T-helper 17 cell (primary cell): ENCODE data around the gene ECT2. TPM values are rescaled to one million over a fixed set of nuclear protein-coding genes. Genes with fewer than 3 reads are reported as not detected.
"Not testable (repeated sequence)": the region's sequence is repeated elsewhere in the genome, so short reads cannot be mapped to it uniquely, and the experiment has no call there.

Experiments
- ATAC-seq: fragments of 150-1000 bp; cut with Tn5 transposase; 2 replicates; pipeline ENCODE4 v1.10.0; 2021; ENCODE audit warnings: mild to moderate bottlenecking, moderate library complexity
- DNase-seq, 3 donors: peaks; one replicate each; pipeline versions ENCODE4 v3.0.0 to v3.0.0-alpha.2; 2020 to 2021
- H3K9me3 ChIP-seq: one replicate; pipeline ENCODE4 v1.7.0; 2013; ENCODE audit warnings: low read length, mild to moderate bottlenecking; ENCODE audit not compliant: control insufficient read depth, poor library complexity, severe bottlenecking
- H3K27ac Mint-ChIP-seq: one replicate; pipeline ENCODE4 v1.8.0; 2022; ENCODE audit warnings: mild to moderate bottlenecking, moderate library complexity, mixed read lengths
- H3K27me3 Mint-ChIP-seq: one replicate; pipeline ENCODE4 v1.8.0; 2022; ENCODE audit warnings: mixed read lengths
- H3K36me3 Mint-ChIP-seq: one replicate; pipeline ENCODE4 v1.8.0; 2022; ENCODE audit warnings: low read depth, mixed read lengths
- H3K4me1 Mint-ChIP-seq: one replicate; pipeline ENCODE4 v1.8.0; 2022; ENCODE audit warnings: mild to moderate bottlenecking, mixed read lengths
- H3K4me3 Mint-ChIP-seq: one replicate; pipeline ENCODE4 v1.8.0; 2022; ENCODE audit warnings: mild to moderate bottlenecking, moderate library complexity, mixed read lengths
- total RNA-seq, 4 donors: library from RNA in 2 of 4; stranded (reverse) in 2 of 4; gene quantifications; one replicate each; pipeline ENCODE4 v1.2.3 and lab custom pipeline; 2022 to 2026

Gene ECT2
- total RNA-seq, 2 donors from 2014 or later = 2.2 to 2.3 TPM

DNA sequence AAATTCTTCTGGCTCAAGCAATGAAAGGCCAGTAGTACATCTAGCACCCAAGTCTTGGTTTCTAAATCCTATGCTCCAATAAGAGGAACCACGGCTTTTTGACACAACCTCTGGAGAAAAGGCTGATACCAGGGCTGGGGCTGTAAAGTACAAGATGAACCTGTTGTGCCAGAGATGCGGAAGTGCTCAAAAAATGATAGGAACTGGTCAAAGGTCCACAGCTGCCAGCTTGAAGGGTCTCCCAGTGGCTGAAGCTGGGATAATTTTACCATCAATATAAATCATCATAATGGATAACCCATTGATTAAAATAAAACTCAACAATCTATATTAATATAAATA lies 39.1 kb upstream of the ECT2 start:
- H3K9me3 ChIP-seq = no peaks in the 10 kb centered on the region
- ATAC-seq (no peak), DNase-seq (no peak)
- Mint-ChIP-seq H3K27ac (peak overlapping the region; percentile 90), H3K4me3 (peak overlapping the region; percentile 95), H3K4me1 (peaks cover 13% of the 10 kb centered on the region), H3K36me3 (peaks cover 2% of the 10 kb centered on the region), H3K27me3 (no peaks in the 10 kb centered on the region)

DNA sequence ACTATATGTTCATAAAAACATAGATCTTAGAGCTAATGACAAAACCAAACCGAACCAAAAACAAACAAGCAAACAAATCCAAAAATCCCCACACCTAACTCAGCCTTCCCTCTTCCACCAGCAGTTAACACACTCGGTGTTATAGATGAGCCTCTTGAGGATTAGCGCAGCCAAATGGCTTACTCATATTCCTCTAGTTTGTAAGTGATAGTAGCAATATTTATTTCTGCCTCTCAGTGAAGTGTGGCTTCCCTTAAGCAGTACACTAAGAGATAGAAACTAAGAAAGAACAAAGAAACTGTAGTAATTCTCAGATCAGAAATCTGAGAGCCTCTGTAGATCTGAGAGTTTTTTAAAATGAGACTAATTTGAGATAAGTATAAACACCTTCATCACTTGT lies 37.2 kb upstream of the ECT2 start:
- Mint-ChIP-seq H3K4me1 (peaks cover 10% of the 10 kb centered on the region), H3K4me3 (no peak overlapping the region), H3K36me3 (no peaks in the 10 kb centered on the region), H3K27me3 (no peaks in the 10 kb centered on the region), H3K27ac (no peak overlapping the region)
- no peaks in the 10 kb centered on the region for H3K9me3 ChIP-seq
- ATAC-seq (no peak), DNase-seq (no peak)

- no peaks in the 10 kb centered on the region for H3K9me3 ChIP-seq
- peaks cover 3% of the 10 kb centered on the region for H3K36me3 Mint-ChIP-seq
- ATAC-seq = no peak
- peaks cover 8% of the 10 kb centered on the region for H3K27me3 Mint-ChIP-seq
- no peak for DNase-seq
- no peak overlapping the region for H3K4me3 Mint-ChIP-seq
- H3K27ac Mint-ChIP-seq = no peak overlapping the region
- H3K4me1 Mint-ChIP-seq = no peaks in the 10 kb centered on the region
These were observed 34.0 kb upstream of the ECT2 start for GRCh38 chr3:172716476-172716875.

DNA sequence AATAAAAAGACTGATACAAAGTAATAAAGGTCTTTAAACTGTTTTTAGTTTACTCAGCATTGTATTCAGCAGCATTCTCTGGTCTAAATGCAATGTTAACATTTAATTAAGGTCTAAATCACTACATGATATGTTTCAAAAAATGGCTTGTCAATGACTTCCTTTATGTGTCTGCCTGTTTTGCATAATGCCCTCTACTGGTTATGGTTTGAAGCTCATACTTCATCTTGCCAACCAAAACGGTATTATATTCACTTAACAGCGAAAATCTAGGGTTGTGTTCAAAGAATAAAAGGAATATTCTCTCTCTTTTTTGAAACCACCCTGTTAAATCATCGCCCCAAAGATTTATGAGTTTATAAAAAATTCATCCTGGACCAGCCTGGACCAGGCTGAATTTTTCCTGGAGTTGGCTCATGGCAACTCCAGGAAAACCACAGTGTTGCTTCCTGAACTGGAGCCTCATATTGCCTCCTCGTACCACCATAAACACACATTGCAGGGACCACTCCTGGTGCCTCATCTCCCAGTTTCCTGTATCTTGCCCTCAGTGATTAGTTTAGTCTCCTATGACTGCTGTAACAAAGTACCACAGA lies 32.9 kb upstream of the ECT2 start:
- DNase-seq (no peak), ATAC-seq (peak; percentile 63)

DNA sequence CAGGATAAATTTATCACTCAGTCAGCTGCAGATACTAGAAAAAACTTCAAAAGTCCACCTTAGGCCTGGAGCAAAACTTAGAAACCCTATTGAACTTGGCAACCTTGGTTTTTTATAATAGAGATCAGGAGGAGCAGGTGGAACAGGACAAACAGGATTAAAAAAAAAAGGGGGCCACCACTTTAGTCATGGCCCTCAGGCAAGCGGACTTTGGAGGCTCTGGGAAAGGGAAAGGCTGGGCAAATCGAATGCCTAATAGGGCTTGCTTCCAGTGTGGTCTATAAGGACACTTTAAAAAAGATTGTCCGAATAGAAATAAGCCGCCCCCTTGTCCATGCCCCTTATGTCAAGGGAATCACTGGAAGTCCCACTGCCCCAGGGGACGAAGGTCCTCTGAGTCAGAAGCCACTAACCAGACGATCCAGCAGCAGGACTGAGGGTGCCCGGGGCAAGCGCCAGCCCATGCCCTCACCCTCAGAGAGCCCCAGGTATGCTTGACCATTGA lies 27.9 kb upstream of the ECT2 start:
- not testable (repeated sequence) for H3K36me3 Mint-ChIP-seq, H3K27me3 Mint-ChIP-seq, ATAC-seq, H3K27ac Mint-ChIP-seq, H3K9me3 ChIP-seq, H3K4me1 Mint-ChIP-seq, DNase-seq, H3K4me3 Mint-ChIP-seq

More for the DNA sequence above, 32.9 kb upstream of the ECT2 start:
- Mint-ChIP-seq H3K36me3 (peaks cover 3% of the 10 kb centered on the region), H3K4me1 (no peaks in the 10 kb centered on the region), H3K27ac (no peak overlapping the region), H3K4me3 (no peak overlapping the region), H3K27me3 (peaks cover 8% of the 10 kb centered on the region)
- H3K9me3 ChIP-seq = no peaks in the 10 kb centered on the region

GRCh38 chr3:172726380-172726779 lies 24.1 kb upstream of the ECT2 start:
- Mint-ChIP-seq H3K36me3 (no peaks in the 10 kb centered on the region), H3K27ac (no peak overlapping the region), H3K4me3 (no peak overlapping the region), H3K27me3 (peaks cover 11% of the 10 kb centered on the region), H3K4me1 (no peaks in the 10 kb centered on the region)
- DNase-seq (no peak), ATAC-seq (no peak)
- H3K9me3 ChIP-seq = no peaks in the 10 kb centered on the region

DNA sequence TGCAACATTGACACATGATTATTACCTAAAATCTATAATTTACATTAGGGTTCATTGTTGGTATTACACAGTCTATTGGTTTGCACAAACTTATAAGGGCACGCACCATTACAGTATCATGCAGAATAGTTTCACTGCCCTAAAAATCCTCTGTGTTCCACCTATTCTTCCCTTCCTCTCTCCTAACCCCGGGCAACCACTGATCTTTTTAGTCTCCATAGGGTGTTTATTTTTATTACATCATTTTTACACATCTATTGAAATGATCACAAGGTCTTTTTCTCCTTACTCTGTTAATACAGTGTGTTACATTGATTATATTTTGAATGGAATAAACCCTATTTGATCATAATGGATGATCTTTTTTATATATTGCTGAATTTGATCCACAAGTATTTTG lies 15.5 kb upstream of the ECT2 start:
- ATAC-seq = no peak
- Mint-ChIP-seq H3K36me3 (peaks cover 3% of the 10 kb centered on the region), H3K27ac (no peak overlapping the region)

DNA sequence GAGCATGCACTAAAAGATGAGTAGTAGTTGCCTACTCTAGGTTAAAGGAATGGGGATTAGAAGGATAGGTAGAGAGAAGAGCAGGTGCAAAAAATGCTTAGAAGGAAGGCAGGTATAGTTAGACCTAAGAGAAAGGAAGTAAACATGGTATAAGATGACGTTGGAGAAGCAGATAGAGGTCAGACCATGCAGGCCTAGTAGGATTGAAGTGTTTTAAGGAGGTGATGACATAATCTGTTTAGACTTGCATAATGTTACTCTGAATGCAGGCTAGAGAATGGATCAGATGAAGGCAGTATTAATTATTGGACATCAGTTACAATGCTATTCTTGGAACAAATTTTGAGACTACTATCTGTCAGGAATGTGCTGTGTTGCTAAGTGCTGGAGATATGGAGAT lies 11.1 kb upstream of the ECT2 start:
- Mint-ChIP-seq H3K36me3 (peaks cover 6% of the 10 kb centered on the region), H3K27me3 (peaks cover 6% of the 10 kb centered on the region), H3K27ac (no peak overlapping the region), H3K4me3 (no peak overlapping the region), H3K4me1 (peaks cover 5% of the 10 kb centered on the region)
- no peak for DNase-seq
- ATAC-seq = peak; percentile 49
- no peaks in the 10 kb centered on the region for H3K9me3 ChIP-seq

More for the DNA sequence above, 15.5 kb upstream of the ECT2 start:
- H3K9me3 ChIP-seq = no peaks in the 10 kb centered on the region
- Mint-ChIP-seq H3K4me1 (peaks cover 5% of the 10 kb centered on the region), H3K4me3 (no peak overlapping the region), H3K27me3 (peaks cover 3% of the 10 kb centered on the region)
- no peak for DNase-seq

DNA sequence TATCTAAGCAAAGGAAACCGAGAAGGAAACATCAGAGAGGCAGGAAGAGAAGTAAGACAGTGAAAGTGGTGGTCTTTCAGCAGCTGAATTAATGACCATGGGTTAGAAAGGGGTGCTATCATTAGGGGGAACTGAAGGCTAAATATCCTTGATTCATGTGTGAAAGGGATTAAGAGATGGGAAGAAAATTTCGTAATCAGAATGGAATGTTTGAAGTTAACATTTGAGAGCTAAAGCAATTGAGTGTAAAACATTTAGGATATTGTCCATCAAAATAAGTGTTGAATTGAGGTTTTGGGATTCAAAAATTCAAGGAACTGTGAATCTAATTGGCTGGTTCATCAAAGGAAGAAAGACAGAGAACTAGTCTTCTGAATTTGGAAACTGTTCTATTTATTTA lies 4.1 kb upstream of the ECT2 start:
- Mint-ChIP-seq H3K36me3 (peaks cover 3% of the 10 kb centered on the region), H3K4me3 (no peak overlapping the region), H3K27ac (peak overlapping the region; percentile 67), H3K4me1 (peaks cover 12% of the 10 kb centered on the region), H3K27me3 (no peaks in the 10 kb centered on the region)
- DNase-seq = no peak
- no peak for ATAC-seq
- H3K9me3 ChIP-seq = no peaks in the 10 kb centered on the region

DNA sequence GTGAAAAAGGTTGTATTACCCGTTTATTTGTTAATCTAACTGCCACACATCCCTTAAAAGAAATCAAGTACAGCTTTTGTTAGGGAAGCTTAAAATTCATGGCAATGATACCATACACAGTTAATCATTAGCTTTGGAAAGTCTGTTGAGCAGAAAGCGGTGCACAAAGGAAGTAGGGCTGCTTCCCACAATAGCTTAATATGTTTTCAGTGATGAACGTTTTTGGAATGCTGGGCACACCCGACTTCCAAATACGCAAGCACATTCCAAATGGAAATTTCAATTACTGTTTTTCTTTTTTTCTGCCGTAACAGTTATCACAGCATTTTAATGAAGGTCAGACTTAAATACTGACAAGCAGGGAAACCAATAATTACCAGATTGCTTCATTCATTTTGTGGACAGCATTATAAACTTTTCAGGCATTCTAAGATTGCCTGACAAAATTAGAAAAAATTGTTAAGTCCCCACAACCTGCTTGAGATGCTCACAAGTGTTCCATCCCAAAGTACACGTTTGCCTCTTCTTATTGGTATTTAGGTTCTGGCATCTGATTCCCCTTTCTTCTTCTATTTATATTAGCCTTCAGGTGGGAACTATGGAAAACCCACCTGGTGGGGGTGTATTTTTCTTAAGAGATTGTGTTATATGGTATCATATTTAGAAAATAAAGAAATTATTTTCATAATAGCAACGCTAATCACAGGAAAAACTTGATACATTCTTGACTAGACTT lies 1.1 kb upstream of the ECT2 start:
- DNase-seq (no peak), ATAC-seq (no peak)
- Mint-ChIP-seq H3K4me3 (no peak overlapping the region), H3K27ac (peak overlapping the region; percentile 92), H3K36me3 (peaks cover 7% of the 10 kb centered on the region), H3K27me3 (no peaks in the 10 kb centered on the region), H3K4me1 (peaks cover 27% of the 10 kb centered on the region)
- H3K9me3 ChIP-seq = no peaks in the 10 kb centered on the region

DNA sequence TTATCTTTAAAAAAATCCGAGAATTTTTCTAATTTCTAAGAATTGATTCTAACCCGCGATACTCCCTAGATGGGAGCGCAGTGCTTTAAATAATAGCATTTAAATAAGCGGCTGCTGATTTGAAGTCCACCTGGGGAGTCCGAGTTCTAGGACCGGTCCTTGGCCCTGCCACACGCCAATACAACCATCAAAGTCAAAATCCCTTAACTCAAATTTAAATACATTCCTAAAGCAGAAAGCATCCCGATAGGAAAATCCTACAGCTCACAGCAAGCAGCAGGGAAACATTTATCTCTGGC lies 508 bp upstream of the ECT2 start:
- H3K27ac Mint-ChIP-seq = peak overlapping the region; percentile 92
- no peaks in the 10 kb centered on the region for H3K27me3 Mint-ChIP-seq
- no peaks in the 10 kb centered on the region for H3K9me3 ChIP-seq
- H3K36me3 Mint-ChIP-seq = peaks cover 7% of the 10 kb centered on the region
- peak overlapping the region; percentile 100 for H3K4me3 Mint-ChIP-seq
- no peak for DNase-seq
- peaks cover 29% of the 10 kb centered on the region for H3K4me1 Mint-ChIP-seq
- ATAC-seq = no peak

DNA sequence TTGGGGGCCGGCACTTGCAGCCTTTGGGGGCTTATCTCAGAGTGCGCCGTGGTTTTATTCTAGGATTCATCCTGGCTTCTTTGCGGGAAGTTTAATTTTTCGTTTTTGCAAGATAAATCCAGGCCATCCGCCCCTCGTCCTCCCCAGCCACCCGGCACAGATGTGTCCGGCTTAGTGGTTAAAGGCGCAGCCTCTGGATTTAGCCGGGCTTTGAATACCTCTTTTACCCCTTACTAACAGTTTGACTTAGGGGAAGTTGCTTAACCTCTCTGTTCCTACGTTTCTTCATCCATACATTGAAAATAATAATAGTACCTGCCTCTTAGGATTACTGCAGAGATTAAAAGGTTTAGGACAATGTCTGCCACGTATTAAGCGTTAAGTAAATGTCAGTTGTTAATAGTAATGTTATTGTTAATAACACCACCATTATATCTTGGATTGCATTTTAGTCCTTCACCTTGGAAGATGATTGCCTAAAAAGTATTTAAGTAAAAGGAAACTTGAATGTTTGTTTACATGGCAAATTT lies 714 bp downstream of the ECT2 start:
- Mint-ChIP-seq H3K27ac (peak overlapping the region; percentile 92), H3K27me3 (no peaks in the 10 kb centered on the region), H3K36me3 (peaks cover 7% of the 10 kb centered on the region), H3K4me1 (peaks cover 28% of the 10 kb centered on the region), H3K4me3 (peak overlapping the region; percentile 100)
- no peaks in the 10 kb centered on the region for H3K9me3 ChIP-seq
- ATAC-seq (no peak), DNase-seq (no peak)

DNA sequence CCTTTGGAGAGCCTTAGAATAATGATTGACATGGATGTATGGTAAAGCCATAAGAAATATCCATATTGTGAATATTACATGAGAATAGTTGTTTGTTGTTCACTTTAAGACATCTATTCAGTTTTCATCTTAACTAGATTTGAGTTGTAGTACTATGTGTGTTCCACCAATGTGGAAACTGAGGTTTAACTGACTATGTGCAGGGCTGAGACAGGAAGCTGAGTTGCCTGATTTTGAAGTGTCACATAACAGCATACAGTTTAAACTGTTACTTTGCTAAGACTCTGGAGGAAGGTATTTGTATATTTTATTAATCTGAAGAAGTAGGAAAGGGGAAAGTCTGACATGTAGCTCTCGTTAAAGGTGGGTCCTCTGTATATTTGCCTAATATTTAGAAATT lies 2.1 kb downstream of the ECT2 start:
- peak overlapping the region; percentile 92 for H3K27ac Mint-ChIP-seq
- peaks cover 7% of the 10 kb centered on the region for H3K36me3 Mint-ChIP-seq
- DNase-seq = no peak
- H3K4me1 Mint-ChIP-seq = peaks cover 27% of the 10 kb centered on the region
- ATAC-seq = no peak
- H3K4me3 Mint-ChIP-seq = no peak overlapping the region
- H3K9me3 ChIP-seq = no peaks in the 10 kb centered on the region
- no peaks in the 10 kb centered on the region for H3K27me3 Mint-ChIP-seq

- ATAC-seq = no peak
- Mint-ChIP-seq H3K4me1 (peaks cover 27% of the 10 kb centered on the region), H3K27ac (peak overlapping the region; percentile 92)
These were observed 2.6 kb downstream of the ECT2 start for GRCh38 chr3:172753125-172753524.

More at GRCh38 chr3:172753125-172753524, 2.6 kb downstream of the ECT2 start:
- Mint-ChIP-seq H3K4me3 (no peak overlapping the region), H3K36me3 (peaks cover 7% of the 10 kb centered on the region), H3K27me3 (no peaks in the 10 kb centered on the region)
- H3K9me3 ChIP-seq = no peaks in the 10 kb centered on the region
- DNase-seq = no peak
